Heart left ventricle (tissue), 16 donors: ENCODE results near the gene SNX4. TPM values are rescaled to one million over a fixed set of nuclear protein-coding genes. Genes with fewer than 3 reads are reported as not detected.

Source experiments
- ATAC-seq, 4 donors: fragments of 200-7000 bp; cut with Tn5 transposase; one replicate each; pipeline ENCODE4 v1.9.1; 2020 to 2022; ENCODE audit warnings: moderate library complexity in 4 of 4, mild to moderate bottlenecking in 3 of 4, moderate number of reproducible peaks in 1 of 4
- DNase-seq, 5 donors: peaks; one replicate each; pipeline ENCODE4 v3.0.0-alpha.2; 2020
- H3K27ac ChIP-seq, 12 donors: fragments of 200-600 bp; sonication (generic) in 4 of 12; one replicate each; pipeline versions ENCODE4 v1.5.0 to v1.8.0; 2016 to 2022; ENCODE audit warnings: mild to moderate bottlenecking in 2 of 12
- H3K27me3 ChIP-seq, 9 donors: fragments of 200-600 bp; sonication (generic) in 2 of 9; one replicate each; pipeline versions ENCODE4 v1.5.1 to v1.8.0; 2016 to 2022; ENCODE audit warnings: mild to moderate bottlenecking in 3 of 9
- H3K36me3 ChIP-seq, 9 donors: fragments of 200-600 bp; sonication (generic) in 2 of 9; one replicate each; pipeline versions ENCODE4 v1.5.0 to v1.8.0; 2018 to 2022; ENCODE audit warnings: mild to moderate bottlenecking in 2 of 9
- H3K4me1 ChIP-seq, 12 donors: fragments of 200-600 bp; sonication (generic) in 4 of 12; one replicate each; pipeline versions ENCODE4 v1.5.0 to v1.8.0; 2016 to 2022; ENCODE audit warnings: mild to moderate bottlenecking in 3 of 12
- H3K4me3 ChIP-seq, 12 donors: fragments of 200-600 bp; sonication (generic) in 4 of 12; one replicate each; pipeline versions ENCODE4 v1.5.0 to v1.8.0; 2017 to 2022; ENCODE audit warnings: mild to moderate bottlenecking in 9 of 12, moderate library complexity in 4 of 12
- H3K9me3 ChIP-seq, 12 donors: fragments of 200-600 bp; sonication (generic) in 4 of 12; one replicate each; pipeline versions ENCODE4 v1.5.0 to v1.8.0; 2016 to 2022; ENCODE audit warnings: mild to moderate bottlenecking in 1 of 12
- POLR2A ChIP-seq, 2 donors: fragments of 450-650 bp; IDR thresholded peaks; one replicate each; pipeline ENCODE4 v1.6.1; 2017; ENCODE audit warnings: antibody characterized with exemption in 2 of 2, mild to moderate bottlenecking in 2 of 2, moderate library complexity in 2 of 2
- WGBS, 4 donors: extraction: QIAGEN DNeasy Blood & Tissue Kit in 2 of 4; methylation state at CpG; one replicate each; pipeline versions ENCODE4 v1.1.5 to v1.1.7; 2013 to 2018; 5-methylcytosine and 5-hydroxymethylcytosine counted together
- intact Hi-C, 10 donors: fragments of 100-400 bp; cut with DNase I; formaldehyde crosslinking; loops; one replicate each; pipeline versions ENCODE4 v1.11.1 to v1.14.2; 2022
- polyA plus RNA-seq, 2 donors: library from polyadenylated mRNA; stranded (reverse); fragments of 200-250 nt; gene quantifications; one replicate each; pipeline ENCODE4 v1.2.3, GENCODE V29; 2013
- total RNA-seq, 9 donors: library from RNA; depleted of rRNA in 2 of 9; stranded (reverse); fragments of >200 nt in 2 of 9; fragmentation: NEBNext Ultra II Directional in 3 of 9; extraction: Animal tissue kit (Norgen Biotek cat#: 25700) in 3 of 9; gene quantifications; one replicate each; pipeline versions ENCODE4 v1.1.0 to v1.2.4, GENCODE V29; 2016 to 2023
- TF ChIP-seq, protein P1 (sequence below), 12 donors: fragments of 200-600 bp; sonication (generic) in 4 of 12; IDR thresholded peaks; one replicate each; pipeline versions ENCODE4 v1.5.0 to v1.8.0; 2018 to 2022; ENCODE audit warnings: antibody characterized with exemption in 12 of 12, mild to moderate bottlenecking in 5 of 12
- donor health status: ischemic (EF 13 %, LVEDD 7.1; RV severe dilation, severe dysfunction).
- donor health status: healthy with polysubstance abuse.
- donor health status: DM: no; HTN: yes; CAD: no.
- donor health status: DM: no; HTN: no; CAD: no.
- donor health status: ischemic (EF 25% LVEDD 6.9; RV normal size, moderate dysfunction).
- donor health status: ischemic (EF 25% LVEDD 5.7; RV mildly dilated, moderate dysfunction).
- donor health status: healthy.
- donor health status: DM: yes; HTN: yes; CAD: no.
- donor health status: ischemic (EF 35%, LVEDD 5.7; RV mildly dilated, moderate dysfunction).
- donor health status: nonischemic (EF 11% LVEDD 7.7; RV severe dilation, severe dysfunction).
- donor health status: DM: yes; HTN: yes; CAD: no.
- donor health status: PGD.
- donor health status: ischemic (EF 29% LVEDD 5.4; RV normal size, mild dysfunction).
- donor health status: nonischemic (EF 23%, LVEDD 6.1; RV moderate dilation, normal function).

The SNX4 gene
- total and polyA plus RNA-seq, 11 donors = 9.8 to 33.8 (median 23.1) TPM

DNA sequence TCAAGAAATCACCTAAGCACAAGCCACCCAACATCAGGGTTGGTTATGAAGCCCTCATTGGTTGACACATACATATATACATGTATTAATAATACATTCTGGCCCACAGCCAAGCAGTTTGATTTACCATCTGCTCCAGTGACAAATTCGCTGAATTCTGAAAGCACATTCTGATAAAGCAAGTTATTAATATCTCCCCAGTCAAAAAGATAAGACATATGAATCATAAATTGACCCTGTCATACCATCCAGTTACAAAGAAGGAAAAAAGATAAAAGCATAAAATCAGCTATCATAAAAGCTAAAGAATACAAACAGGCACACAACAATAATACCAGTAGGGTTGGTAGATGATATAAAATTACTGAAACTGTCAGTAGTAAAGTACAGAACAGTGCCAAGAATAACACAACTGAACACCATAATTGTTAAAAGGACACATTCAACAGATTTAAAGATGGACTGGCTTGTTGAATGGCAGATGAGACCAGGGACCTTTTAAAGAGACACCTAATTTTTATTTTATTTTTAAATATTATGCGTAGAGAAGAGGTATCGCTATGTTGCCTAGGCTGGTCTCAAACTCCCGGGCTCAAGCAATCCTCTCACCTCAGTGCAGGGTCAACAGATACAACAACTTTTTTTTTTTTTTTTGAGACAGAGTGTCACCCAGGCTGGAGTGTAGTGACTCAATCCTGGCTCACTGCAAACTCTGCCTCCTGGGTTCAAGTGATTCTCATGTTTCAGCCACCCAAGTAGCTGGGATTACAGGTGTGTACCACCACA lies 7.7 kb downstream of the SNX4 start:
- no peak for TF ChIP-seq POLR2A (IDR thresholded peaks at IDR 0.05)
- TF ChIP-seq, protein P1, sequence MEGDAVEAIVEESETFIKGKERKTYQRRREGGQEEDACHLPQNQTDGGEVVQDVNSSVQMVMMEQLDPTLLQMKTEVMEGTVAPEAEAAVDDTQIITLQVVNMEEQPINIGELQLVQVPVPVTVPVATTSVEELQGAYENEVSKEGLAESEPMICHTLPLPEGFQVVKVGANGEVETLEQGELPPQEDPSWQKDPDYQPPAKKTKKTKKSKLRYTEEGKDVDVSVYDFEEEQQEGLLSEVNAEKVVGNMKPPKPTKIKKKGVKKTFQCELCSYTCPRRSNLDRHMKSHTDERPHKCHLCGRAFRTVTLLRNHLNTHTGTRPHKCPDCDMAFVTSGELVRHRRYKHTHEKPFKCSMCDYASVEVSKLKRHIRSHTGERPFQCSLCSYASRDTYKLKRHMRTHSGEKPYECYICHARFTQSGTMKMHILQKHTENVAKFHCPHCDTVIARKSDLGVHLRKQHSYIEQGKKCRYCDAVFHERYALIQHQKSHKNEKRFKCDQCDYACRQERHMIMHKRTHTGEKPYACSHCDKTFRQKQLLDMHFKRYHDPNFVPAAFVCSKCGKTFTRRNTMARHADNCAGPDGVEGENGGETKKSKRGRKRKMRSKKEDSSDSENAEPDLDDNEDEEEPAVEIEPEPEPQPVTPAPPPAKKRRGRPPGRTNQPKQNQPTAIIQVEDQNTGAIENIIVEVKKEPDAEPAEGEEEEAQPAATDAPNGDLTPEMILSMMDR (IDR thresholded peaks at IDR 0.05) = no peak
- WGBS, 4 donors = 63 to 72% (median 68%) methylated on average over 4 of the region's 4 CpGs
- Histone ChIP-seq H3K9me3 (peaks cover 0 to 23% (median 9%) of the 10 kb centered on the region in 12 donors), H3K27ac (peak overlapping the region in 1 of 12 donors; percentile 32), H3K4me3 (no peak overlapping the region), H3K36me3 (peaks cover 0 to 57% (median 43%) of the 10 kb centered on the region in 9 donors), H3K4me1 (peaks cover 0 to 28% (median 18%) of the 10 kb centered on the region in 12 donors), H3K27me3 (no peaks in the 10 kb centered on the region)
- intact Hi-C loops = no loop called here
- no peak for DNase-seq
- peak in 1 of 4 donors; percentile 27 for ATAC-seq

GRCh38 chr3:125511420-125512118 lies 8.4 kb downstream of the SNX4 start:
- Histone ChIP-seq H3K4me3 (no peak overlapping the region), H3K27ac (peak overlapping the region in 1 of 12 donors; percentile 32), H3K9me3 (peaks cover 0 to 31% (median 9%) of the 10 kb centered on the region in 12 donors), H3K27me3 (no peaks in the 10 kb centered on the region), H3K4me1 (peaks cover 0 to 28% (median 18%) of the 10 kb centered on the region in 12 donors), H3K36me3 (peaks cover 0 to 61% (median 41%) of the 10 kb centered on the region in 9 donors)
- DNase-seq (no peak), ATAC-seq (no peak)
- 8 to 24% (median 22%) methylated on average over 1 of the region's 1 CpG for WGBS, 4 donors
- intact Hi-C loops = no loop called here
- no peak for TF ChIP-seq POLR2A (IDR thresholded peaks at IDR 0.05)
- TF ChIP-seq, protein P1 (IDR thresholded peaks at IDR 0.05) = no peak

DNA sequence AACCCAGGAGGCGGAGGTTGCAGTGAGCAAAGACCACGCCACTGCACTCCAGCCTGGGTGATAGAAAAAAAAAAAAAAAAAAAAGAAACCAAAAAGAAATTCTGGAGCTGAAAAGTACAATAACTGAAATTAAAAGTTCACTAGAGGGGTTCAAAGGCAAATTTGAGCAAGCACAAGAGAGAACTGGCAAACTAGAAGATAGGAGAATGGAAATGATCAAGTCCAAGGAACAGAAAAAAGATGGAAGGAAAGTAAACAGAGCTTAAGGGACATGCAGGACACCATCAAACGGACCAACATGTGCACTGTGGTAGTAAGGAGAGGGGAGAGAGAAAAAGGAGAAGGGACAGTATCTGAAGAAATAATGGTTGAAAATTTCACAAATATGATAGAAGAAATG lies 12.9 kb downstream of the SNX4 start:
- DNase-seq (no peak), ATAC-seq (no peak)
- intact Hi-C loops = no loop called here
- Histone ChIP-seq H3K9me3 (peaks cover 0 to 31% (median 9%) of the 10 kb centered on the region in 12 donors), H3K27me3 (no peaks in the 10 kb centered on the region), H3K27ac (no peak overlapping the region), H3K4me3 (no peak overlapping the region), H3K36me3 (peaks cover 0 to 63% (median 42%) of the 10 kb centered on the region in 9 donors), H3K4me1 (peaks cover 0 to 14% (median 9%) of the 10 kb centered on the region in 12 donors)
- 96 to 100% (median 98%) methylated on average over 3 of the region's 3 CpGs for WGBS, 4 donors
- no peak for TF ChIP-seq POLR2A (IDR thresholded peaks at IDR 0.05)
- TF ChIP-seq, protein P1 (IDR thresholded peaks at IDR 0.05) = no peak

DNA sequence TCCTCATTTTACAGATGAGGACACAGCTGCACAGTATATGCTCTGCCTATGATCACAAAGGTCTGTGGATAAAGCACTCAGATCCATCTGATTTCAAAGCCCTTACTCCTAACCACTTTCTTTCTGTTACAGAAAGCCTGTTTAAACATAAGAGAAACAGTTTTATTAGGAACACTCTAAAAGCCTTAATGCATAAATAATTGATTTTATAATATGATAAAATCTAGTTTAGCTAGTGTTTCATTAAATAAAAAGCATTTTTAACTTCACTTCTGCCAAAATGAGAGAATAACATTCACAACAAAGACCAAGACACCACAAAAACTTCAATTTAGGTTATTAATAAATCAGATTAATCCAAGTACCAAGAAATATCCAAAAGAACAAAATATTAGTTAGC lies 21.4 kb downstream of the SNX4 start:
- no peak overlapping the region for H3K27ac ChIP-seq
- no peaks in the 10 kb centered on the region for H3K9me3 ChIP-seq
- ATAC-seq (no peak), DNase-seq (no peak)
- H3K36me3 ChIP-seq = peaks cover 0 to 87% (median 74%) of the 10 kb centered on the region in 9 donors
- H3K27me3 ChIP-seq = no peaks in the 10 kb centered on the region
- H3K4me1 ChIP-seq = no peaks in the 10 kb centered on the region
- no peak for TF ChIP-seq POLR2A (IDR thresholded peaks at IDR 0.05)
- TF ChIP-seq, protein P1 (IDR thresholded peaks at IDR 0.05) = no peak
- no peak overlapping the region for H3K4me3 ChIP-seq
- intact Hi-C loops = loop anchor here in 1 of 10 donors (2.0 kb wide), 1 partner anchor 36 kb away; no protein-coding TSS in a partner anchor
